CD8-positive, alpha-beta memory T cell (primary cell): ENCODE results near the gene CAB39. TPM values are rescaled to one million over a fixed set of nuclear protein-coding genes. Genes with fewer than 3 reads are reported as not detected.
"Not testable (repeated sequence)": the region's sequence is repeated elsewhere in the genome, so short reads cannot be mapped to it uniquely, and the experiment has no call there.

Experiments used
- CTCF ChIA-PET: fragments of 350-600 bp; sonication (Branson Sonifier 250); formaldehyde crosslinking; loops from one replicate; lab custom pipeline; 2021; ENCODE audit warnings: antibody characterized with exemption; lab: Charles Lee
- POLR2A ChIA-PET: fragments of 350-600 bp; sonication (Branson Sonifier 250); formaldehyde crosslinking; loops from one replicate; lab custom pipeline; 2021; ENCODE audit warnings: antibody characterized with exemption; lab: Charles Lee
- DNase-seq, 5 donors: peaks; one replicate each; pipeline versions ENCODE4 v3.0.0 to v3.0.0-alpha.2; 2020 to 2022; ENCODE audit warnings: mixed read lengths in 1 of 5
- H3K27ac ChIP-seq: one replicate; pipeline ENCODE4 v1.7.0; 2013; ENCODE audit warnings: low read depth, mild to moderate bottlenecking, low read length, moderate library complexity
- H3K27me3 ChIP-seq: 2 replicates; pipeline ENCODE4 v1.7.0; 2013; ENCODE audit warnings: low read length, mild to moderate bottlenecking; ENCODE audit not compliant: insufficient read depth, poor library complexity, severe bottlenecking
- H3K36me3 ChIP-seq: 2 replicates; pipeline ENCODE4 v1.7.0; 2013; ENCODE audit warnings: mild to moderate bottlenecking, low read length, moderate library complexity; ENCODE audit not compliant: insufficient read depth
- H3K4me1 ChIP-seq: 2 replicates; pipeline ENCODE4 v1.7.0; 2013; ENCODE audit warnings: mild to moderate bottlenecking, low read length, moderate library complexity; ENCODE audit not compliant: insufficient read depth
- H3K4me3 ChIP-seq: 2 replicates; pipeline ENCODE4 v1.7.0; 2013; ENCODE audit warnings: mild to moderate bottlenecking, low read length
- H3K9me3 ChIP-seq: 2 replicates; pipeline ENCODE4 v1.7.0; 2013; ENCODE audit warnings: mild to moderate bottlenecking, low read length
- H3K27ac Mint-ChIP-seq, 8 donors: one replicate each; pipeline ENCODE4 v1.8.0; 2020 to 2021; ENCODE audit warnings: mixed read lengths in 8 of 8, mild to moderate bottlenecking in 6 of 8, inconsistent platforms in 3 of 8, moderate library complexity in 3 of 8
- H3K27me3 Mint-ChIP-seq, 2 donors: one replicate each; pipeline ENCODE4 v1.8.0; 2020 to 2021; ENCODE audit warnings: mixed read lengths in 2 of 2, mild to moderate bottlenecking in 1 of 2, moderate library complexity in 1 of 2
- H3K36me3 Mint-ChIP-seq, 3 donors: one replicate each; pipeline ENCODE4 v1.8.0; 2020 to 2021; ENCODE audit warnings: mixed read lengths in 3 of 3, inconsistent platforms in 1 of 3, mild to moderate bottlenecking in 1 of 3
- H3K4me1 Mint-ChIP-seq, 3 donors: one replicate each; pipeline ENCODE4 v1.8.0; 2020 to 2021; ENCODE audit warnings: mixed read lengths in 3 of 3, inconsistent platforms in 1 of 3, mild to moderate bottlenecking in 1 of 3
- H3K4me3 Mint-ChIP-seq, 7 donors: one replicate each; pipeline ENCODE4 v1.8.0; 2020 to 2021; ENCODE audit warnings: mixed read lengths in 7 of 7, mild to moderate bottlenecking in 6 of 7, moderate library complexity in 4 of 7, inconsistent platforms in 2 of 7
- H3K9me3 Mint-ChIP-seq, 5 donors: one replicate each; pipeline ENCODE4 v1.8.0; 2020 to 2022; ENCODE audit warnings: mixed read lengths in 5 of 5, mild to moderate bottlenecking in 3 of 5, moderate library complexity in 2 of 5, inconsistent platforms in 1 of 5
- polyA plus RNA-seq: library from polyadenylated mRNA; unstranded; fragments of 300-500 nt; fragmentation: Illumina TruSeq; gene quantifications from one replicate; pipeline ENCODE4 v1.2.3, GENCODE V29; 2021
- total RNA-seq, 2 experiments: library from RNA; stranded (reverse); gene quantifications; one replicate each; pipeline ENCODE4 v1.2.3, GENCODE V29; 2021

Gene CAB39
- total and polyA plus RNA-seq, 3 experiments from 2014 or later: 80.8 to 147 (median 136) TPM

DNA sequence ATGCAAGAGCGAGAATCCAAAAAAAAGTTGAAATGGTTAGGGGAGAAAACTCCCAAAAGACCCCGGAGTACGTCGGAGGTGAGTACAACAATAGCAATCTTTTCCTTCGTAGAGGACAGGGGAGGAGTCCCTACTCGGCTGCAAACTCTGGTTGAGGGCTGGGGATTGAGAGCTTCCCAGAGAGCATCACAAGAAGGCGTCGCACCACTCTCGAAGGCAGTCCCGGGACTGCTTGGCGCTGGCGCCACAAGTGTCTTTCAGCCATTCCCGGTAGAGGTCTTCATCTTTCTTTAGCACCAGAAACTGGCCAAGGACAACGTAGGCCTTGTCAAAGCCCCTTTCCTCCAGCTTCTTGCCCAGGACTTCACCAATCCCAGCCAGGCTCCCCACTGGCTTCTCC lies 12.3 kb downstream of the CAB39 start:
- not testable (repeated sequence) for H3K27me3 Mint-ChIP-seq, H3K27ac ChIP-seq, H3K36me3 ChIP-seq, H3K4me3 ChIP-seq, H3K4me3 Mint-ChIP-seq, DNase-seq, H3K27me3 ChIP-seq, H3K9me3 ChIP-seq, H3K9me3 Mint-ChIP-seq
- peaks cover 0 to 37% (median 5%) of the 10 kb centered on the region in 3 donors for H3K36me3 Mint-ChIP-seq
- peaks cover 64% of the 10 kb centered on the region for H3K4me1 ChIP-seq
- ChIA-PET POLR2A (interaction anchor here (0.7 kb wide), 1 partner anchor 665 kb away, joined by 10 read pairs; no protein-coding TSS in a partner anchor), CTCF (interaction anchor here (1.8 kb wide), 1 partner anchor 42 kb away, joined by 4 read pairs; no protein-coding TSS in a partner anchor)
- H3K4me1 Mint-ChIP-seq: peaks cover 49 to 75% (median 74%) of the 10 kb centered on the region in 3 donors
- H3K27ac Mint-ChIP-seq: peak overlapping the region in 2 of 8 donors; percentile 43 to 54

DNA sequence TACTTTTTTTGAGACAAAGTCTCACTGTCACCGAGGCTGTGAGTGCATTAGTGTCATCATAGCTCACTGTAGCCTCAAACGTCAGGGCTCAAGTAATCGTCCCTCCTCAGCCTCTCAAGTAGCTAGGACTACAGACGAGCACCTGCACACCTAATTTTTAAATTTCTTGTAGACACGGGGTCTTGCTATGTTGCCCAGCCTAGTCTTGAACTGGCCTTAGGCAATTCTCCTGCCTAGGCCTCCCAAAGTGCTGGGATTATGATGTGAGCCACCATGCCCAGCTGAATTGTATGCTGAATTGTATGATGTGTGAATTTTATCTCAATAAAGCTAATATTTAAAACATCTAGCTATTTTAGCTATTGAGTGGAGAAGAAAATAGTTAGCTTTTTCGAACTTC lies 18.9 kb downstream of the CAB39 start:
- Histone ChIP-seq H3K27ac (no peak overlapping the region), H3K4me1 (peaks cover 68% of the 10 kb centered on the region), H3K4me3 (no peak overlapping the region), H3K27me3 (no peaks in the 10 kb centered on the region), H3K9me3 (no peaks in the 10 kb centered on the region), H3K36me3 (no peaks in the 10 kb centered on the region)
- Mint-ChIP-seq H3K4me1 (peaks cover 53 to 79% (median 70%) of the 10 kb centered on the region in 3 donors), H3K27ac (peak overlapping the region in 2 of 8 donors; percentile 17 to 34), H3K9me3 (no peaks in the 10 kb centered on the region), H3K36me3 (peaks cover 0 to 13% (median 5%) of the 10 kb centered on the region in 3 donors), H3K27me3 (no peaks in the 10 kb centered on the region), H3K4me3 (no peak overlapping the region)
- no peak for DNase-seq
- POLR2A ChIA-PET: no interaction called here
- CTCF ChIA-PET: interaction anchor here (0.7 kb wide), 1 partner anchor 17 kb away, joined by 3 read pairs; no protein-coding TSS in a partner anchor

DNA sequence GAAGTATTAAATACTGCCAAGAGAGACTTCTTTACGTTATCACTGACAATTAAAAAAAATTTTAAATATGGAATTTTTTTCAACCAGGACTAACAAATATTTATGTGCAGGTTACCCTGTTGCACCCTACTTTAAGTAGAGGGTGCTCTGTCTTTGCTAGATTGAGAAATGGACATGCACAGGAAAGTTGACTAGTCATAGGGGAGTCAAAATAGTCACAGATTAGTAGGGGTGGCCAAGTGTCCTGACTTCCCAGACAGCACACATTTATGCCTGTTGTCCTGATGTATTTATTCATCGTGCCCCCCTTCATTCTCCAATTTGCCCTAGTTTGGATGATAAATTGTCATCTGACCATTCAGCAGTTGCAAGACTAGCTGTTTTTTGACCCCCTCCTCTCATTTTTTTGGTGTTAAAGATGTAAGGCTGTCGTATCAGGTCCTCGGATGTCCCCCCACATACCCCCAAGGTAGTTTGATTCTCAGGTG lies 20.3 kb downstream of the CAB39 start:
- peak overlapping the region in 5 of 8 donors; percentile 0 to 62 (median 25) for H3K27ac Mint-ChIP-seq
- H3K9me3 ChIP-seq: no peaks in the 10 kb centered on the region
- H3K9me3 Mint-ChIP-seq: no peaks in the 10 kb centered on the region
- no peak overlapping the region for H3K4me3 ChIP-seq
- H3K27ac ChIP-seq: no peak overlapping the region
- ChIA-PET POLR2A (interaction anchor here (0.6 kb wide), 1 partner anchor 90 kb away, joined by 3 read pairs; no protein-coding TSS in a partner anchor), CTCF (no interaction called here)
- peaks cover 0 to 10% (median 5%) of the 10 kb centered on the region in 3 donors for H3K36me3 Mint-ChIP-seq
- H3K4me3 Mint-ChIP-seq: peak overlapping the region in 3 of 7 donors; percentile 23 to 58 (median 52)
- no peaks in the 10 kb centered on the region for H3K27me3 ChIP-seq
- no peak for DNase-seq
- H3K36me3 ChIP-seq: no peaks in the 10 kb centered on the region
- H3K27me3 Mint-ChIP-seq: no peaks in the 10 kb centered on the region
- H3K4me1 ChIP-seq: peaks cover 82% of the 10 kb centered on the region
- peaks cover 60 to 87% (median 79%) of the 10 kb centered on the region in 3 donors for H3K4me1 Mint-ChIP-seq

DNA sequence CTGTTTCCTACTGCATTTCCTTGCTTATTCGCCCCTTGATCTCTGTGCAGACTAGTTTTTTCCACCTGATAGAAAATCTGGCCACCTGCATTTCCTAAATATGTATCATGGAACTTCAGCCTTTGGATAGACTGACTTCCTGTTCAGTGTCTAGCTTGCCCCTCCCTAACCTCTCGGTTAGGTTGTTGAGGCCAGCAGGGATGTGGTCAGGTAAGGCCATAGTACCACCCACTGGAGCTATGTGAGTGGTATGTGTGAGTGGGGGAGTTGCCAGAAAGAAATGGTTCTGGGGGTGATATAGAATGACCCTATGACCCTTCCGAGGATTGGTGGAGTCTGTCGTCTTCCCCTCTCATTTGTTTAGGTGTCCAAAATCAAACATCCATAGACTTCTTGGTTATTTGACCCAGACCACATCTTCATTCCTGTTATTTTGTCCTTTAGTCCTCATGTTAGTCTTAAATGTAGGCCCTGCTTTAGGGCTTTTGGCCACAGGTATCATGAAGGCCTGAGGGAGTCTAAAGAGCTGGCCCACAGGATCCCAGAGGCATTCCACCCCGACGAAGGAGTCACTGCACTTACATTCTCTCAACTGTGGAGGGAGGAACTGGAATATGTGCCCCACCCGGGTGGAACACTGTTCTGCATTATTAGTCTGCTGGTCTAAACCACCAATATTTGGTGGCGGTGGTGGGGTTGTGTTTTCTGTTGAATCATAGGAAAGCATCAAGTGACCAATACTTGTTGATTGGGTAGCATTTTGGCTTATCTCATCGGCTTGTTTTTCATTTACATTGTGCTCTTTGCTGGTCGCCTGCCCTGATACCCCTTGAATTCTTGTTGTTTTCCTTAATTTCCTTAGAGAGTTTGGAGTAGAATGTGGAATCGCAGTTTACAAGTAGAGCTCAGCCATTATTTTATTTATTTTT lies 21.9 kb downstream of the CAB39 start:
- Histone ChIP-seq H3K27ac (no peak overlapping the region), H3K9me3 (no peaks in the 10 kb centered on the region), H3K4me3 (no peak overlapping the region), H3K4me1 (peaks cover 78% of the 10 kb centered on the region), H3K36me3 (no peaks in the 10 kb centered on the region), H3K27me3 (no peaks in the 10 kb centered on the region)
- H3K36me3 Mint-ChIP-seq: peaks cover 0 to 8% (median 5%) of the 10 kb centered on the region in 3 donors
- no peak for DNase-seq
- H3K9me3 Mint-ChIP-seq: no peaks in the 10 kb centered on the region
- H3K27ac Mint-ChIP-seq: peak overlapping the region in 7 of 8 donors; percentile 4 to 80 (median 60)
- H3K4me3 Mint-ChIP-seq: peak overlapping the region in 5 of 7 donors; percentile 26 to 39 (median 30)
- no peaks in the 10 kb centered on the region for H3K27me3 Mint-ChIP-seq
- ChIA-PET POLR2A (no interaction called here), CTCF (no interaction called here)
- H3K4me1 Mint-ChIP-seq: peaks cover 70 to 92% (median 84%) of the 10 kb centered on the region in 3 donors

DNA sequence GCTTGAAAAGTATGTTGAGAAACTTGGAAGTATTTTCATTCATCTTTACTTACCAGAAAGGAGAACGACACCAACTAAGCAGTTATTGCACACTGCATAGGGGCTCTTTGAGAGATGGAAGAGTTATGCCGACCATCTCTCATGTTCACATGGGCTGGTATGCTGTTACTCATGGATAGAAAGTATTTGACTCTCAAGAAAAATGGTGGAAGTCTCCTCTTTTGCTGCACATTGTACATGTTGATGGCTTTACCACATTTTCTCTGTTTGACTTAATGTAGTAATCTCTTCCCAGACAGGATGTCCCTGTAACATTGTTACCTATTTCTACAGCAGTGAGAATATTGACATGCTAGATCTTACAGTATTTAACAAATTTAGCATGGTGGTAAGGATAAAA lies 23.2 kb downstream of the CAB39 start:
- H3K27ac ChIP-seq: no peak overlapping the region
- H3K4me1 ChIP-seq: peaks cover 73% of the 10 kb centered on the region
- ChIA-PET CTCF (interaction anchor here (1.3 kb wide), 1 partner anchor 24 kb away, joined by 4 read pairs; no protein-coding TSS in a partner anchor), POLR2A (no interaction called here)
- H3K9me3 ChIP-seq: no peaks in the 10 kb centered on the region
- H3K36me3 Mint-ChIP-seq: peaks cover 0 to 19% (median 7%) of the 10 kb centered on the region in 3 donors
- H3K36me3 ChIP-seq: no peaks in the 10 kb centered on the region
- H3K4me1 Mint-ChIP-seq: peaks cover 73 to 94% (median 90%) of the 10 kb centered on the region in 3 donors
- H3K27me3 Mint-ChIP-seq: no peaks in the 10 kb centered on the region
- no peak for DNase-seq
- H3K4me3 Mint-ChIP-seq: no peak overlapping the region
- H3K9me3 Mint-ChIP-seq: no peaks in the 10 kb centered on the region
- no peaks in the 10 kb centered on the region for H3K27me3 ChIP-seq
- H3K27ac Mint-ChIP-seq: peak overlapping the region in 6 of 8 donors; percentile 20 to 68 (median 56)
- no peak overlapping the region for H3K4me3 ChIP-seq

DNA sequence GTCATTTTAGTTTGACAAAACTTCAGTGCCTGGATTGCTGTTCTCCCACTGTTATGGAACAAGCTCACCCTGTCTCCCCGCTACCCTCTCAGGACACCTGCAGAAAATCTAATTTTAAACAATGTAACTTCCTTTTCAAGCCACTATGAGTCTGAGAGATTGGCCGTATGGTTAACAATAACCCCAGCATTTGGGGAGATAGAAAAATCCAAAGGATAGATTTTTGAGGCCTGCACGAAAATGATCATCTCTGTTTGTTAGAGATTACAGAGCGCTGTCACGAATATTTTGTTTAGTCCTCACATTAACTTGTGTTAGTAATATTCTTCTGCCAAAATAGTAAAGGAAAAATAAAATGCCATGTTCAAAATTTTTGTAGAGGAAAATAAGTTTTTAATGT lies 24.7 kb downstream of the CAB39 start:
- H3K36me3 ChIP-seq: no peaks in the 10 kb centered on the region
- H3K9me3 ChIP-seq: no peaks in the 10 kb centered on the region
- Mint-ChIP-seq H3K27ac (peak overlapping the region in 6 of 8 donors; percentile 19 to 62 (median 47)), H3K36me3 (peaks cover 0 to 26% (median 8%) of the 10 kb centered on the region in 3 donors), H3K4me3 (peak overlapping the region in 3 of 7 donors; percentile 2 to 56 (median 45)), H3K9me3 (no peaks in the 10 kb centered on the region), H3K4me1 (peaks cover 65 to 87% (median 84%) of the 10 kb centered on the region in 3 donors), H3K27me3 (no peaks in the 10 kb centered on the region)
- H3K4me3 ChIP-seq: no peak overlapping the region
- H3K27ac ChIP-seq: no peak overlapping the region
- no peaks in the 10 kb centered on the region for H3K27me3 ChIP-seq
- ChIA-PET CTCF (interaction anchor here (0.6 kb wide), 1 partner anchor 11 kb away, joined by 3 read pairs; no protein-coding TSS in a partner anchor), POLR2A (no interaction called here)
- H3K4me1 ChIP-seq: peaks cover 63% of the 10 kb centered on the region
- DNase-seq: no peak

DNA sequence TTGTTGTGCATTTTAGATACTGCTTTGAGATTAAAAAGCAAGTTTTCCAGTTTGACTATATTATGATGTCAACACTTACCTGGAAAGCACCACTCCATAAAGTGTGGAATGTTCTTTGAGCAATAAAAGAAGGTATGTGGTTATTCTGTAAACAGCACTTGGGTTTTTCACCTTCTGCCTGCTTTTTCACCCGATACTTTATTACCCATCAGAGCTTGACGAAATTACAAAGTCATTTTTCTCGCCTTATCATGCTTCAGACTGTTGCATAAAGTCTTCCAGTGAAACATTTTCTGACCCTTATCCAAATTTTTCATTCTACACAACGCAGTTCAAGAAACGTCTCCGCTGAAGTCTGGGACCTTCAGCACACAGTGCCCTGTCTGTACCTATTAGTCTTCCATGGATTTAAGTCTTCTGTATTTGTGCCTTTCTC lies 25.2 kb downstream of the CAB39 start:
- H3K4me1 ChIP-seq: peaks cover 58% of the 10 kb centered on the region
- H3K4me3 Mint-ChIP-seq: peak overlapping the region in 5 of 7 donors; percentile 1 to 20 (median 2)
- no peak for DNase-seq

More for the DNA sequence above, 25.2 kb downstream of the CAB39 start:
- Histone ChIP-seq H3K4me3 (no peak overlapping the region), H3K36me3 (no peaks in the 10 kb centered on the region), H3K27ac (no peak overlapping the region), H3K9me3 (no peaks in the 10 kb centered on the region), H3K27me3 (no peaks in the 10 kb centered on the region)
- peak overlapping the region in 7 of 8 donors; percentile 29 to 65 (median 58) for H3K27ac Mint-ChIP-seq
- CTCF ChIA-PET: no interaction called here
- POLR2A ChIA-PET: no interaction called here
- peaks cover 1 to 29% (median 8%) of the 10 kb centered on the region in 3 donors for H3K36me3 Mint-ChIP-seq
- no peaks in the 10 kb centered on the region for H3K27me3 Mint-ChIP-seq
- peaks cover 64 to 87% (median 84%) of the 10 kb centered on the region in 3 donors for H3K4me1 Mint-ChIP-seq
- no peaks in the 10 kb centered on the region for H3K9me3 Mint-ChIP-seq
